Sigmoid colon (tissue), 7 donors: ENCODE data around the gene RIPK3. TPM values are rescaled to one million over a fixed set of nuclear protein-coding genes. Genes with fewer than 3 reads are reported as not detected.
"Not testable (repeated sequence)": the region's sequence is repeated elsewhere in the genome, so short reads cannot be mapped to it uniquely, and the experiment has no call there.

ENCODE experiments used
- DNase-seq: peaks from one replicate; pipeline ENCODE4 v3.0.0-alpha.2; 2019
- H3K27ac ChIP-seq, 4 donors: fragments of 200-600 bp; sonication (generic); one replicate each; pipeline ENCODE4 v1.5.1; 2016 to 2019; ENCODE audit warnings: mild to moderate bottlenecking in 1 of 4
- H3K27me3 ChIP-seq, 3 donors: fragments of 200-600 bp; sonication (generic); one replicate each; pipeline ENCODE4 v1.5.1; 2019; ENCODE audit warnings: mild to moderate bottlenecking in 1 of 3
- H3K36me3 ChIP-seq, 4 donors: fragments of 200-600 bp; sonication (generic); one replicate each; pipeline ENCODE4 v1.5.1; 2016 to 2019
- H3K4me1 ChIP-seq, 4 donors: fragments of 200-600 bp; sonication (generic); one replicate each; pipeline ENCODE4 v1.5.1; 2017 to 2019
- H3K4me3 ChIP-seq, 4 donors: fragments of 200-600 bp; sonication (generic); one replicate each; pipeline ENCODE4 v1.5.1; 2017 to 2019; ENCODE audit warnings: mild to moderate bottlenecking in 2 of 4, moderate library complexity in 1 of 4
- H3K9me3 ChIP-seq, 4 donors: fragments of 200-600 bp in 3 of 4; sonication (generic) in 3 of 4; one replicate each; pipeline versions ENCODE4 v1.5.1 to v1.6.1; 2013 to 2019
- EP300 ChIP-seq, 4 donors: sonication (generic); formaldehyde crosslinking; IDR thresholded peaks; one replicate each; pipeline ENCODE4 v1.6.1; 2017; ENCODE audit warnings: antibody characterized with exemption in 4 of 4
- POLR2A ChIP-seq, 2 donors: fragments of 450-650 bp; IDR thresholded peaks; one replicate each; pipeline ENCODE4 v1.6.1; 2016; ENCODE audit warnings: antibody characterized with exemption in 2 of 2, mild to moderate bottlenecking in 2 of 2, moderate library complexity in 2 of 2
- POLR2AphosphoS5 ChIP-seq, 4 donors: sonication (generic); formaldehyde crosslinking; IDR thresholded peaks; one replicate each; pipeline ENCODE4 v1.6.1; 2017; ENCODE audit warnings: antibody characterized with exemption in 4 of 4
- WGBS, 2 donors: extraction: QIAGEN DNeasy Blood & Tissue Kit; methylation state at CpG; one replicate each; pipeline ENCODE4 v1.1.7; 2013; 5-methylcytosine and 5-hydroxymethylcytosine counted together
- intact Hi-C: fragments of 100-400 bp; cut with DNase I; formaldehyde crosslinking; loops from one replicate; pipeline ENCODE4 v1.15.1; 2023
- polyA plus RNA-seq, 3 donors: library from polyadenylated mRNA; stranded (reverse); fragments of 200-250 nt; gene quantifications; one replicate each; pipeline ENCODE4 v1.2.3, GENCODE V29; 2013
- total RNA-seq, 4 donors: library from RNA; depleted of rRNA; stranded (reverse); fragments of >200 nt; gene quantifications; one replicate each; pipeline ENCODE4 v1.1.0, GENCODE V29; 2016
- TF ChIP-seq, protein P1 (sequence below), 4 experiments: fragments of 450-650 bp in 3 of 4; fragments of 200-600 bp in 1 of 4; IDR thresholded peaks; one replicate each; pipeline ENCODE4 v1.5.1; 2016 to 2019; ENCODE audit warnings: antibody characterized with exemption in 4 of 4, mild to moderate bottlenecking in 3 of 4, moderate library complexity in 2 of 4
- donor health status: healthy with polysubstance abuse.
- donor health status: Bipolar disorder and iron deficiency.
- donor health status: healthy.

RIPK3 gene
- total and polyA plus RNA-seq, 7 donors: 2.6 to 66.4 (median 12.5) TPM

GRCh38 chr14:24377126-24377525 lies 37.3 kb upstream of the RIPK3 start:
- TF ChIP-seq POLR2AphosphoS5 (IDR thresholded peaks at IDR 0.05) (no peak), EP300 (IDR thresholded peaks at IDR 0.05) (no peak), POLR2A (IDR thresholded peaks at IDR 0.05) (no peak)
- TF ChIP-seq, protein P1, sequence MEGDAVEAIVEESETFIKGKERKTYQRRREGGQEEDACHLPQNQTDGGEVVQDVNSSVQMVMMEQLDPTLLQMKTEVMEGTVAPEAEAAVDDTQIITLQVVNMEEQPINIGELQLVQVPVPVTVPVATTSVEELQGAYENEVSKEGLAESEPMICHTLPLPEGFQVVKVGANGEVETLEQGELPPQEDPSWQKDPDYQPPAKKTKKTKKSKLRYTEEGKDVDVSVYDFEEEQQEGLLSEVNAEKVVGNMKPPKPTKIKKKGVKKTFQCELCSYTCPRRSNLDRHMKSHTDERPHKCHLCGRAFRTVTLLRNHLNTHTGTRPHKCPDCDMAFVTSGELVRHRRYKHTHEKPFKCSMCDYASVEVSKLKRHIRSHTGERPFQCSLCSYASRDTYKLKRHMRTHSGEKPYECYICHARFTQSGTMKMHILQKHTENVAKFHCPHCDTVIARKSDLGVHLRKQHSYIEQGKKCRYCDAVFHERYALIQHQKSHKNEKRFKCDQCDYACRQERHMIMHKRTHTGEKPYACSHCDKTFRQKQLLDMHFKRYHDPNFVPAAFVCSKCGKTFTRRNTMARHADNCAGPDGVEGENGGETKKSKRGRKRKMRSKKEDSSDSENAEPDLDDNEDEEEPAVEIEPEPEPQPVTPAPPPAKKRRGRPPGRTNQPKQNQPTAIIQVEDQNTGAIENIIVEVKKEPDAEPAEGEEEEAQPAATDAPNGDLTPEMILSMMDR (IDR thresholded peaks at IDR 0.05): no peak
- no peak overlapping the region for H3K4me3 ChIP-seq
- H3K4me1 ChIP-seq: peaks cover 0 to 19% (median 9%) of the 10 kb centered on the region in 4 donors
- no peaks in the 10 kb centered on the region for H3K27me3 ChIP-seq
- intact Hi-C loops: no loop called here
- peaks cover 15 to 49% (median 27%) of the 10 kb centered on the region in 4 donors for H3K36me3 ChIP-seq
- H3K9me3 ChIP-seq: no peaks in the 10 kb centered on the region
- WGBS, 2 donors: 83 to 92% methylated on average over 7 of the region's 7 CpGs
- no peak for DNase-seq
- H3K27ac ChIP-seq: peak overlapping the region in 1 of 4 donors; percentile 8

- Histone ChIP-seq H3K9me3 (no peaks in the 10 kb centered on the region), H3K4me1 (peaks cover 0 to 25% (median 11%) of the 10 kb centered on the region in 4 donors), H3K36me3 (peaks cover 15 to 55% (median 27%) of the 10 kb centered on the region in 4 donors), H3K27ac (no peak overlapping the region), H3K27me3 (no peaks in the 10 kb centered on the region), H3K4me3 (no peak overlapping the region)
- intact Hi-C loops: no loop called here
- TF ChIP-seq POLR2A (IDR thresholded peaks at IDR 0.05): no peak
- TF ChIP-seq, protein P1 (IDR thresholded peaks at IDR 0.05): no peak
- TF ChIP-seq POLR2AphosphoS5 (IDR thresholded peaks at IDR 0.05): no peak
- TF ChIP-seq EP300 (IDR thresholded peaks at IDR 0.05): no peak
- DNase-seq: no peak
- WGBS, 2 donors: 82 to 86% methylated on average over 16 of the region's 16 CpGs
Measured at GRCh38 chr14:24376448-24377070, 36.8 kb upstream of the RIPK3 start.

DNA sequence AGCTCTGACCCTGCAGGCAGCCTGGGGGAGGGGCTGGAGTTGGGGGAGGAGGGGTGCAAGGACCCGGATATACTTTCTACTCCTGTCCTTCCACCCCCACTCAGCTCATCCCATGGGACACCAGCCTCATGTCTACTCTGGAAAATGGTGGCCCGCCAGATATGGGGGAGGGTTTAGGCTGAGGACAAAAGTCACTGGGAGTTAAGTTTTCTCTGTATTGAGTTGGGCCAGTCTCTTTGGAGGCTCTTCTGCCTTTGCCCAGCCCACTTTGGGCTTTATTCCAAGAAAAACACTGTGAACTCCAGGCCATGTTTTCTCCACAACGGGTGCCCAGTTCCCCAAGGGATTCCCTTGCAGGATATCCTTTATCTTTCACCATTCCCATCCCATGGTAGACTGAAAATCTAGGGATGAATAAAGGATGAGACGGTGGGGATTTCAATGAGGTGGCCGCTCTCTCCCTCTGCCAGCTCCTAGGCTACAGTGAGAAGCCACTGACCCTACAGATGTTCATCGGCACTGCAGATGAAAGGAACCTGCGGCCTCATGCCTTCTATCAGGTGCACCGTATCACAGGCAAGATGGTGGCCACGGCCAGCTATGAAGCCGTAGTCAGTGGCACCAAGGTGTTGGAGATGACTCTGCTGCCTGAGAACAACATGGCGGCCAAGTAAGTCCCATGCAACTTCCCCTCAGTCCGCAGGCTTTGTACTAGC lies 33.1 kb upstream of the RIPK3 start:
- Histone ChIP-seq H3K36me3 (peaks cover 15 to 74% (median 27%) of the 10 kb centered on the region in 4 donors), H3K27ac (peak overlapping the region in 1 of 4 donors; percentile 29), H3K27me3 (no peaks in the 10 kb centered on the region), H3K4me3 (no peak overlapping the region), H3K9me3 (no peaks in the 10 kb centered on the region), H3K4me1 (peaks cover 0 to 54% (median 25%) of the 10 kb centered on the region in 4 donors)
- 87 to 89% methylated on average over 12 of the region's 12 CpGs for WGBS, 2 donors
- intact Hi-C loops: no loop called here
- TF ChIP-seq POLR2AphosphoS5 (IDR thresholded peaks at IDR 0.05) (no peak), POLR2A (IDR thresholded peaks at IDR 0.05) (no peak), EP300 (IDR thresholded peaks at IDR 0.05) (no peak)
- TF ChIP-seq, protein P1 (IDR thresholded peaks at IDR 0.05): no peak
- DNase-seq: no peak

- 87 to 93% methylated on average over 3 of the region's 3 CpGs for WGBS, 2 donors
- H3K9me3 ChIP-seq, intact Hi-C loops, H3K27ac ChIP-seq, DNase-seq, H3K4me3 ChIP-seq, H3K27me3 ChIP-seq: not testable (repeated sequence)
- Histone ChIP-seq H3K36me3 (peaks cover 15 to 69% (median 26%) of the 10 kb centered on the region in 4 donors), H3K4me1 (peaks cover 0 to 53% (median 27%) of the 10 kb centered on the region in 4 donors)
Measured at GRCh38 chr14:24371605-24372004, 31.8 kb upstream of the RIPK3 start.

- no peak overlapping the region for H3K4me3 ChIP-seq
- H3K27ac ChIP-seq: peak overlapping the region in 2 of 4 donors; percentile 12 to 99
- DNase-seq: no peak
- intact Hi-C loops: no loop called here
- TF ChIP-seq POLR2AphosphoS5 (IDR thresholded peaks at IDR 0.05): no peak
- no peak for TF ChIP-seq POLR2A (IDR thresholded peaks at IDR 0.05)
- TF ChIP-seq EP300 (IDR thresholded peaks at IDR 0.05): no peak
- no peaks in the 10 kb centered on the region for H3K9me3 ChIP-seq
- WGBS, 2 donors: 75 to 87% methylated on average over 1 of the region's 1 CpG
- H3K27me3 ChIP-seq: no peaks in the 10 kb centered on the region
- H3K36me3 ChIP-seq: peaks cover 15 to 61% (median 25%) of the 10 kb centered on the region in 4 donors
- peaks cover 0 to 53% (median 32%) of the 10 kb centered on the region in 4 donors for H3K4me1 ChIP-seq
Measured at GRCh38 chr14:24370748-24371147, 31.0 kb upstream of the RIPK3 start.
